Omental fat pad (tissue), 4 donors: ENCODE data around the gene ZNF598. TPM values are rescaled to one million over a fixed set of nuclear protein-coding genes. Genes with fewer than 3 reads are reported as not detected.
"Not testable (repeated sequence)": the region's sequence is repeated elsewhere in the genome, so short reads cannot be mapped to it uniquely, and the experiment has no call there.

ENCODE experiments used
- ATAC-seq: fragments of 150-250 bp; one replicate; pipeline ENCODE4 v1.9.1; 2016; ENCODE audit warnings: mild to moderate bottlenecking, moderate library complexity; ENCODE audit not compliant: low FRiP score
- DNase-seq: peaks from one replicate; pipeline ENCODE4 v3.0.0-alpha.2; 2019; ENCODE audit warnings: low spot score
- total RNA-seq, 4 donors: library from RNA; depleted of rRNA; stranded (reverse); fragments of >200 nt; gene quantifications; one replicate each; pipeline ENCODE4 v1.1.0, GENCODE V29; 2016
- TF ChIP-seq, protein P1 (sequence below), 3 donors: fragments of 450-650 bp; IDR thresholded peaks; one replicate each; pipeline ENCODE4 v1.5.1; 2016 to 2017; ENCODE audit warnings: antibody characterized with exemption in 3 of 3, mild to moderate bottlenecking in 3 of 3, moderate library complexity in 2 of 3

ZNF598 gene
- total RNA-seq, 4 donors from 2014 or later, result 19.1 to 49.0 (median 24.3) TPM

DNA sequence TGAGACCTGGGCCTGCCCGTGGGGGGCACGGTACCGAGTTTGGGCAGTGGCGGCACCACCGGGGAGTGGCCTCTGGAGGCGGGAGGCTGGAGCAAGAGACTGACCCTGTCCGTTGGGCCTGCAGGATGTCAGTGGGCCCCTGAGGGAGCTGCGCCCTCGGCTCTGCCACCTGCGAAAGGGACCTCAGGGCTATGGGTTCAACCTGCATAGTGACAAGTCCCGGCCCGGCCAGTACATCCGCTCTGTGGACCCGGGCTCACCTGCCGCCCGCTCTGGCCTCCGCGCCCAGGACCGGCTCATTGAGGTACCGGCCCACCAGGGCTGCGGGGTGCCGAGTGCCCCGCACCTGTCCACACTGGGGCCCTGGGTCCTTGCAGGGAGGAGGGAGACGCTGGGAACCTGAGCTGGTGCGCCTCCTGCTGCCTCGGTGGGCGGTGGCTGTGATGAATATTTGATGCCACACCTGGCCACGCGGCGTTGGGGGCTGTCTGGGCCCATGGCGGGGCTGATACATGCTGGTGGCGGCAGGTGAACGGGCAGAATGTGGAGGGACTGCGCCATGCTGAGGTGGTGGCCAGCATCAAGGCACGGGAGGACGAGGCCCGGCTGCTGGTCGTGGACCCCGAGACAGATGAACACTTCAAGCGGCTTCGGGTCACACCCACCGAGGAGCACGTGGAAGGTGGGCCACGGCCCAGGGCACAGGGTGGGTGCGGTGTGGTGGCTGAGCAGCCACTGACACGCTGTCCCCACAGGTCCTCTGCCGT lies 26.8 kb upstream of the ZNF598 start:
- no peak for DNase-seq
- TF ChIP-seq, protein P1, sequence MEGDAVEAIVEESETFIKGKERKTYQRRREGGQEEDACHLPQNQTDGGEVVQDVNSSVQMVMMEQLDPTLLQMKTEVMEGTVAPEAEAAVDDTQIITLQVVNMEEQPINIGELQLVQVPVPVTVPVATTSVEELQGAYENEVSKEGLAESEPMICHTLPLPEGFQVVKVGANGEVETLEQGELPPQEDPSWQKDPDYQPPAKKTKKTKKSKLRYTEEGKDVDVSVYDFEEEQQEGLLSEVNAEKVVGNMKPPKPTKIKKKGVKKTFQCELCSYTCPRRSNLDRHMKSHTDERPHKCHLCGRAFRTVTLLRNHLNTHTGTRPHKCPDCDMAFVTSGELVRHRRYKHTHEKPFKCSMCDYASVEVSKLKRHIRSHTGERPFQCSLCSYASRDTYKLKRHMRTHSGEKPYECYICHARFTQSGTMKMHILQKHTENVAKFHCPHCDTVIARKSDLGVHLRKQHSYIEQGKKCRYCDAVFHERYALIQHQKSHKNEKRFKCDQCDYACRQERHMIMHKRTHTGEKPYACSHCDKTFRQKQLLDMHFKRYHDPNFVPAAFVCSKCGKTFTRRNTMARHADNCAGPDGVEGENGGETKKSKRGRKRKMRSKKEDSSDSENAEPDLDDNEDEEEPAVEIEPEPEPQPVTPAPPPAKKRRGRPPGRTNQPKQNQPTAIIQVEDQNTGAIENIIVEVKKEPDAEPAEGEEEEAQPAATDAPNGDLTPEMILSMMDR (IDR thresholded peaks at IDR 0.05), result no peak
- no peak for ATAC-seq

DNA sequence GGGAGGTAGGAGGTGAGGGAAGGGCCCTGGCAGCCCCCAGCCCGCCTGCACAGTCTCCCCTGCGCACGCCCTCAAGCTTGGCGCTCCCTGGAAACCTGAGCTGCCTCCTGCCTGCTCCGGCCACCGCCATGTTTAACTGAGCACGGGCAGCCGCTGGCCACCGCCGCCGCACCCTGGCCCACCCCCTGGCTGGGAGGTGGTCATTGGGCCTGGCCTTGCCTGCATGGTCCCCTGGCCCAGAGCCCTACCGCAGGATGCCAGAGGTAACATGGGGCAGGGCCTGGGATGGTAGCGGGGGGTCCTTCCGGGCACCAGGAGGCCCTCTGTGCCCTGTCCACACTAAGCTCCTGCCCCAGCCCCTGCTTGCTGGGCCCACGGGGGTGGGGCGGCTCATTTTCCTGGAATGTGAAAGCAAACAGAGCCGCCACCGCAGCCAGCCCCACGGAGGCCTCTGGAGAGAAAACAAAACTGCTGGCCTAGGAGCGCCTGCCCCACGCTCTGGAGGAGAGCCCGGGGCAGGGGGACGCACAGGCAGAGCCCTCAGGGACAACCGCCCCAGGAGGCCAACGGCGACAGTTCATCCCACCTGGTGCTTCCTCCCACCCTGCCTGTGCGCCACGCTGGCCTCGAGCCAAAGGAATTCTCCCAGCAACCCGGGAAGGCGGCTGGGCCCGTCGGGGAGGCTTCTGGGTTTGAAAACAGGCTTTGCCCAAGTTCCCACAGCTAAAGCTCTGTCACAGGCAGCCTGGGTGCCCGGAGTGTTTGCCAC lies 26.0 kb upstream of the ZNF598 start:
- ATAC-seq (peak; percentile 5), DNase-seq (no peak)
- TF ChIP-seq, protein P1 (IDR thresholded peaks at IDR 0.05), result no peak

DNA sequence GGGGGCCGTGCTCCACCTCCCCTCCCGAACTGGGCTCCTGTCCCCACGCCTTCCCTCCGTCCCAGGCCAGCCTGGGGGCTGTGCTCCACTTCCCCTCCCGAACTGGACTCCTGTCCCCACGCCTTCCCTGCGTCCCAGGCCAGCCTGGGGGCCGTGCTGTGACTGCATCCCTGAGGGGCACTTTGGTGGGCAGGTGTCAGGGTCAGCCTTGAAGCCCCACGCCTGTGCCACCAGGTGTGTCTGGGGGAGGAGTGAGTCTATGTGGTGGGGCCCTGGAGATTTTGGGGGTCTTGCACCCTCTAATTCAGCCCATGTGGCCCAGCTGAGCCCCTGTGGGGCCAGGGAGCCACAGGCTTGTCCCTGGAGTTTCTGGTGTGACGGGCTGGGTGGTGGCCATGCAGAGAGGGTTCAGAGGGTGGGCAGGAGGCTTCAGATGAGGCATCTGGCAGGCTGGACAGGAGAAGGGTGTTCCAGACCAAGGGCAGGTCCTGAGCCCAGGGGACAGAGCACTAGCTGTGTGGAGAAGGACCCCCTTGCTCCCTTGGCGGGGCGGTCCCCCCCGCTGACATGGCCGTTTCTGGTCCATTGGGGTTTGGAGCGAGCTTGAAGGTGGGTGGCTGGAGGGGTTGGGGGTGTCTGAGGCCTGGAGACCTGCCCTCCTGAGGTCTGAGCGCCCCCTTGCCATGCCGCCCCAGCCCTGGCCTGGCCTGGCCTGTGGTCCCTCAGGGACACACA lies 25.2 kb upstream of the ZNF598 start:
- TF ChIP-seq, protein P1 (IDR thresholded peaks at IDR 0.05), result no peak
- ATAC-seq (no peak), DNase-seq (no peak)

DNA sequence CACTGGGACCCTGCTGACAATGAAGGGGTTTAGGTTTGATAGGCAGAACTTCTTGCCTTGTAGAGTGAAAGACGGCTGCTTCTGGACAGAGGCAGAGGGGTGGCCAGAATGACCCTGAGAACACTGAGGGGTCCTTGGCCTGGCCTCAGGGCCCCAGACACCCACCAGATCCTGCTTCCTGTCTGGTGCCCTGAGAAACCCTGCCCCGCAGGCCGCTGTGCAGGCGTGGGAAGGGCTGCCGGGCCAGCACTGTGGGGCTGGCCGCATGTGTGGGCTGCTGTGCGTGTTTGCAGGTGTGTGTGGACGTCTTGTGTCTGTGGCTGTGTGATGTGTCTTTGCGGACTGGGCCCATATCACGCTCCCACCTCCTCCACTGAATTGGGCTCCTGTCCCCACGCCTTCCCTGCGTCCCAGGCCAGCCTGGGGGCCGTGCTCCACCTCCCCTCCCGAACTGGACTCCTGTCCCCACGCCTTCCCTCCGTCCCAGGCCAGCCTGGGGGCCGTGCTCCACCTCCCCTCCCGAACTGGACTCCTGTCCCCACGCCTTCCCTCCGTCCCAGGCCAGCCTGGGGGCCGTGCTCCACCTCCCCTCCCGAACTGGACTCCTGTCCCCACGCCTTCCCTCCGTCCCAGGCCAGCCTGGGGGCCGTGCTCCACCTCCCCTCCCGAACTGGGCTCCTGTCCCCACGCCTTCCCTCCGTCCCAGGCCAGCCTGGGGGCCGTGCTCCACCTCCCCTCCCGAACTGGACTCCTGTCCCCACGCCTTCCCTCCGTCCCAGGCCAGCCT lies 24.5 kb upstream of the ZNF598 start:
- not testable (repeated sequence) for DNase-seq, ATAC-seq

DNA sequence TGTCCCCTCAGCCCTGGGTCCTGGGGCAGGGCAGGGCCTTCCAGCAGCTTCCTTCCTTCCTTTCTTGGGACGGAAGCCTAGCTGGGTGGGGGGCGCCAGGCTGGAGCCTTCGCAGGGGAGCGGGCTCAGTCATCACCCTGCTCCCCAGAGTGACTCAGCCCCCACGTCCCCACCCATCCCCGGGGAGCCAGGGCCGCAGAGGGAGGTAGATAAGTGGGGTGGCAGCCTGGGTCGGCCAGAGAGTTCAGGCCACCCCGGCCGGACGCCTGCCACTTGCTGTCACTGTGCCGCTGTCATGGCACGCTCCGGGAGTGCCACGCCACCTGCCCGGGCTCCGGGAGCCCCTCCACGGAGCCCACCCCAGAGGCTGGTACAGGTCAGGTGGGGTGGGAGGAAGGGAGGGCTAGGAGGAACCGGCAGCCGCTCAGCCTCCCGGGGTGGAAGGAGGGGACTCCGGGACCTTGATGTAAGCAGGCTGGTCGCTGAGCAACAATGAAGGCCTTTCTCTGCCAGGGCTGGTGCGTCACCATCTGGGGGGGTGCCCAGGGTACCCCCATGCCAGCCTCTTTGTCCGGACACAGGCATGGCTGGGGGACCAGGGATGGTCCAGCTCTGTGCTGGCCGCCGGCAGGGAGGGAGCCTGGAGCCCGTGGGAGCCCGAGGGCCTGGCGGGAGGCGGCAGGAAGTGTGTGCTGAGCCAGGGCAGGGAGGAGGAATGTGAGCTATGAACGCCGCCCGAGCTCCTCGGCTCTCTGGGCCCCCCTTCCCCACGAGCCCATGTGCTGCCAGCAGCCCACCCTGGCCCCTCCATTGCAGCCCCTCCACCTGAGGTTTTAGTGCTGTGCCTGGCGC lies 23.7 kb upstream of the ZNF598 start:
- TF ChIP-seq, protein P1 (IDR thresholded peaks at IDR 0.05), result no peak
- ATAC-seq, result peak; percentile 49

DNA sequence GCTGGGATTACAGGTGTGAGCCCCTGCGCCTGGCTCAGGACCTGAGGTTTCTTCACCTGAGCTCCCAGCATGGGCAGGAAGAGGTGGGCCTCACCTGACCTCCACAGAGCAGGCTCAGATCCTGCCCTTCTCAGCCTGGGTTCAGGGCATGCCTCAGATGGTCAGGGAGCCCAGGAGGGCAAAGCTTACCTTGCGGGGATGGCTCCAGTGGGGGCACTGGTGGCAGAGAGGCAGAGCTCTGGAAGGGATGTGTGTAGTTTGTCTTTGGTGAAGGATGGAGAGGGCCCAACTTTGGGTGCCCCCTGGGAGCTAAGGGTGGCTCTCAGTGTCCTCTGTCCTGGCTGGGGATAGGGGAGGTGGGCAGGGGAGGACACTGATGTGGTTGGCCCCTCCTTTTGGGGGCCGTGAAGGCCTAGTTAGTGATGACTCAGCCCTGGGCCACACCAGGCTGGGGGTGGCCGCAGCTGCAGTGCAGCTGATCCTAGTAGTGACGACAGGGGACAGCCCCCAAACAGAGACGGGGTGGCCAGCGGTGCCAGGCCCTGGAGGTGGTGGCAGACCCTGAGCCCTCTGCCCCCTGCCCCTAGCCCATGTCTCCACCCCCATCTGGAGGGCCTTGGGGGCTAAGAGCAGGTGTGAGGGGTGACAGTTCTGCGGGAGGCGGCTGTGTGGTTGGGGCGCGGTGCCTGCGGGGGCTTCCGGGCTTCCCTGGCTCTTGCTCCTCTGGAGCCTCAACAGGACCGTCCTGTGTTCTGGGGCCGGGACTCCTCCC lies 22.9 kb upstream of the ZNF598 start:
- DNase-seq, result no peak
- TF ChIP-seq, protein P1 (IDR thresholded peaks at IDR 0.05), result no peak
- peak; percentile 5 for ATAC-seq

More for the DNA sequence above, 23.7 kb upstream of the ZNF598 start:
- DNase-seq, result no peak
